Neutrophil (primary cell): ENCODE data around the gene ZNF219.

Experiments used
- H3K27ac ChIP-seq: fragments of 200-600 bp; sonication (generic); 2 replicates; pipeline ENCODE4 v1.5.1; 2016; ENCODE audit warnings: mild to moderate bottlenecking, moderate library complexity
- H3K27me3 ChIP-seq: fragments of 200-600 bp; sonication (generic); 2 replicates; pipeline ENCODE4 v1.6.0; 2016; ENCODE audit warnings: mild to moderate bottlenecking
- H3K36me3 ChIP-seq: fragments of 200-600 bp; sonication (generic); 2 replicates; pipeline ENCODE4 v1.5.1; 2017
- H3K4me1 ChIP-seq, 2 experiments: fragments of 200-600 bp in 1 of 2; sonication (generic) in 1 of 2; 1 replicate in 1 of 2; 2 replicates in 1 of 2; pipeline versions ENCODE4 v1.5.1 to v1.6.1; 2013 to 2016; ENCODE audit warnings: low read depth in 1 of 2, low read length in 1 of 2, mild to moderate bottlenecking in 1 of 2, moderate library complexity in 1 of 2; ENCODE audit not compliant: control insufficient read depth in 1 of 2, insufficient read depth in 1 of 2
- H3K4me3 ChIP-seq, 2 experiments: fragments of 200-600 bp in 1 of 2; sonication (generic) in 1 of 2; 1 replicate in 1 of 2; 2 replicates in 1 of 2; pipeline ENCODE4 v1.5.1; 2013 to 2016; ENCODE audit warnings: low read depth in 1 of 2, low read length in 1 of 2, mild to moderate bottlenecking in 1 of 2, moderate library complexity in 1 of 2
- H3K9me3 ChIP-seq: fragments of 200-600 bp; sonication (generic); 2 replicates; pipeline ENCODE4 v1.5.1; 2016
- CTCF ChIP-seq: fragments of 200-600 bp; sonication (generic); IDR thresholded peaks from 2 replicates; pipeline ENCODE4 v1.5.1; 2016; ENCODE audit warnings: antibody characterized with exemption

ZNF219 gene

GRCh38 chr14:21072031-21072473 is 26.4 kb downstream of the ZNF219 start:
- peaks cover 38 to 41% of the 10 kb centered on the region in 2 experiments for H3K4me1 ChIP-seq

GRCh38 chr14:21071225-21072030 is 27.0 kb downstream of the ZNF219 start:
- Histone ChIP-seq H3K4me1 (peaks cover 38 to 41% of the 10 kb centered on the region in 2 experiments), H3K36me3 (peaks cover 6% of the 10 kb centered on the region), H3K27me3 (peaks cover 69% of the 10 kb centered on the region), H3K4me3 (peak overlapping the region; percentile 74 to 81), H3K9me3 (no peaks in the 10 kb centered on the region), H3K27ac (peak overlapping the region; percentile 86)
- peak; percentile 68 for TF ChIP-seq CTCF

More at GRCh38 chr14:21072031-21072473, 26.4 kb downstream of the ZNF219 start:
- H3K36me3 ChIP-seq, result peaks cover 8% of the 10 kb centered on the region
- peaks cover 63% of the 10 kb centered on the region for H3K27me3 ChIP-seq
- peak overlapping the region; percentile 86 for H3K27ac ChIP-seq
- no peak for TF ChIP-seq CTCF
- H3K4me3 ChIP-seq, result peak overlapping the region; percentile 74 to 81
- H3K9me3 ChIP-seq, result no peaks in the 10 kb centered on the region

GRCh38 chr14:21070610-21071224 is 27.7 kb downstream of the ZNF219 start:
- no peaks in the 10 kb centered on the region for H3K36me3 ChIP-seq
- H3K4me1 ChIP-seq, result peaks cover 38 to 41% of the 10 kb centered on the region in 2 experiments
- H3K9me3 ChIP-seq, result no peaks in the 10 kb centered on the region
- H3K4me3 ChIP-seq, result peak overlapping the region; percentile 74 to 81
- H3K27me3 ChIP-seq, result peaks cover 75% of the 10 kb centered on the region
- no peak for TF ChIP-seq CTCF
- H3K27ac ChIP-seq, result peak overlapping the region; percentile 86

- Histone ChIP-seq H3K36me3 (no peaks in the 10 kb centered on the region), H3K27me3 (peaks cover 81% of the 10 kb centered on the region), H3K27ac (peak within 1 kb of the TSS; percentile 86), H3K9me3 (no peaks in the 10 kb centered on the region), H3K4me3 (peak within 1 kb of the TSS; percentile 74 to 81), H3K4me1 (peaks cover 38 to 41% of the 10 kb centered on the region in 2 experiments)
- no peak for TF ChIP-seq CTCF
These were observed 28.3 kb downstream of the ZNF219 start, which contains the start of gene ARHGEF40 for GRCh38 chr14:21070083-21070609. TSS of gene ARHGEF40 (plus strand) at chr14:21070304. CDS start at chr14:21070397, 93 bp downstream.

- Histone ChIP-seq H3K4me1 (peaks cover 38 to 41% of the 10 kb centered on the region in 2 experiments), H3K9me3 (no peaks in the 10 kb centered on the region), H3K4me3 (peak overlapping the region; percentile 74 to 81), H3K27me3 (peaks cover 87% of the 10 kb centered on the region), H3K27ac (peak overlapping the region; percentile 86), H3K36me3 (no peaks in the 10 kb centered on the region)
- TF ChIP-seq CTCF, result no peak
These were observed 28.9 kb downstream of the ZNF219 start for GRCh38 chr14:21069388-21070082.
